Fibroblast of lung (primary cell): ENCODE measurements around the gene LRP5. TPM values are rescaled to one million over a fixed set of nuclear protein-coding genes. Genes with fewer than 3 reads are reported as not detected.

Source experiments
- DNase-seq, 2 donors: peaks; one replicate each; pipeline versions ENCODE4 v3.0.0 to v3.0.0-alpha.2; 2010; ENCODE audit warnings: low read depth in 2 of 2
- H2AFZ ChIP-seq: 2 replicates; pipeline ENCODE4 v1.5.1; 2012; ENCODE audit warnings: low read length, control low read depth, inconsistent platforms
- H3K27ac ChIP-seq: 2 replicates; pipeline ENCODE4 v1.5.1; 2011; ENCODE audit warnings: low read length, control low read depth; ENCODE audit not compliant: insufficient read depth
- H3K27me3 ChIP-seq: 2 replicates; pipeline ENCODE4 v1.5.1; 2011; ENCODE audit warnings: mild to moderate bottlenecking, low read length; ENCODE audit not compliant: control insufficient read depth, insufficient read depth
- H3K36me3 ChIP-seq: 2 replicates; pipeline ENCODE4 v1.5.1; 2011; ENCODE audit warnings: low read length; ENCODE audit not compliant: control insufficient read depth, insufficient read depth
- H3K4me1 ChIP-seq: 2 replicates; pipeline ENCODE4 v1.5.1; 2011; ENCODE audit warnings: low read length; ENCODE audit not compliant: control insufficient read depth, insufficient read depth; ENCODE audit errors: extremely low read depth
- H3K4me2 ChIP-seq: 2 replicates; pipeline ENCODE4 v1.5.1; 2011; ENCODE audit warnings: low read length, control low read depth; ENCODE audit not compliant: insufficient read depth; ENCODE audit errors: extremely low read depth
- H3K4me3 ChIP-seq, 4 experiments: fragments of 200-600 bp in 1 of 4; sonication (generic) in 1 of 4; replicated peaks in 1 of 4; 2 replicates each; pipeline ENCODE4 v1.5.1; 2011 to 2016; ENCODE audit warnings: low read length in 4 of 4, low read depth in 3 of 4, mild to moderate bottlenecking in 3 of 4, control low read depth in 2 of 4, inconsistent platforms in 1 of 4, mixed read lengths in 1 of 4; ENCODE audit not compliant: insufficient read depth in 1 of 4; ENCODE audit errors: control extremely low read depth in 1 of 4
- H3K79me2 ChIP-seq: 2 replicates; pipeline ENCODE4 v1.5.1; 2012; ENCODE audit warnings: mild to moderate bottlenecking, low read length, inconsistent platforms; ENCODE audit not compliant: control insufficient read depth, insufficient read depth
- H3K9ac ChIP-seq: 2 replicates; pipeline ENCODE4 v1.5.1; 2011; ENCODE audit warnings: mild to moderate bottlenecking, low read length, control low read depth; ENCODE audit not compliant: insufficient read depth
- H3K9me3 ChIP-seq: 2 replicates; pipeline ENCODE4 v1.5.1; 2012; ENCODE audit warnings: low read depth, low read length; ENCODE audit not compliant: control insufficient read depth, insufficient read depth
- H4K20me1 ChIP-seq: 2 replicates; pipeline ENCODE4 v1.5.1; 2011; ENCODE audit warnings: low read length; ENCODE audit not compliant: control insufficient read depth, insufficient read depth; ENCODE audit errors: extremely low read depth
- EZH2 ChIP-seq: IDR thresholded peaks from 2 replicates; pipeline ENCODE4 v1.5.1; 2012; ENCODE audit warnings: low read length, control low read depth, mild to moderate bottlenecking; ENCODE audit errors: missing control alignments
- polyA plus RNA-seq, 2 donors: library from polyadenylated mRNA; depleted of rRNA in 1 of 2; stranded (reverse) in 1 of 2; unstranded in 1 of 2; fragments of >200 nt; gene quantifications; 2 replicates each; pipeline ENCODE4 v1.2.1, GENCODE V29; 2011 to 2012; ENCODE audit warnings: missing spikeins in 1 of 2
- total RNA-seq: library from RNA; depleted of rRNA; stranded (reverse); fragments of >200 nt; gene quantifications from 2 replicates; pipeline ENCODE4 v1.2.1, GENCODE V29; 2014
- TF ChIP-seq, protein P1 (sequence below), 2 donors: IDR thresholded peaks in 1 of 2; conservative IDR thresholded peaks in 1 of 2; 1 replicate in 1 of 2; 2 replicates in 1 of 2; pipeline ENCODE4 v1.5.1; 2011 to 2012; ENCODE audit warnings: low read length in 2 of 2, control low read depth in 1 of 2, inconsistent platforms in 1 of 2, low read depth in 1 of 2, mild to moderate bottlenecking in 1 of 2

LRP5 gene
- total and polyA plus RNA-seq, 2 donors (not counting 1 experiment from before 2014, with no cell fraction given) = 3.8 to 22.0 TPM

DNA sequence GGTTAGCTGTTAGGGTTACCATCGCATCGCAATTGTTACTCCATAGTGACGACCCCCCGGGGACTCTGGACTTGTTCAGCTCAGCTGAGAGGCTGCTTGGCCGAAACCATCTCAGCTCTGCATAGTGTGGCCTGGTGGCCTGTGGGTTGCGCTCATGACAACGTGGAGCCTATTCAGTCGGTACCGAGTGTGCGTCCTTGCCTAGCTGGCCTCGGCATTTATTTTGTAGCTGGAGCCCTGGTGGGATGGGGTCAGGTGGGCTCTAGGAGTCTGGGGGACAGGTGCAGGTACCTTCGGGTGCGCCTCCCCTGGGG is 13.5 kb downstream of the LRP5 start:
- no peak overlapping the region for H3K4me2 ChIP-seq
- H3K4me3 ChIP-seq = no peak overlapping the region
- DNase-seq = no peak
- no peak overlapping the region for H3K9ac ChIP-seq
- no peaks in the 10 kb centered on the region for H3K9me3 ChIP-seq
- no peak overlapping the region for H3K27ac ChIP-seq
- H3K36me3 ChIP-seq = no peaks in the 10 kb centered on the region
- no peak overlapping the region for H2AFZ ChIP-seq
- no peaks in the 10 kb centered on the region for H3K27me3 ChIP-seq
- H4K20me1 ChIP-seq = no peaks in the 10 kb centered on the region
- H3K4me1 ChIP-seq = peaks cover 4% of the 10 kb centered on the region
- H3K79me2 ChIP-seq = no peaks in the 10 kb centered on the region
- TF ChIP-seq, protein P1, sequence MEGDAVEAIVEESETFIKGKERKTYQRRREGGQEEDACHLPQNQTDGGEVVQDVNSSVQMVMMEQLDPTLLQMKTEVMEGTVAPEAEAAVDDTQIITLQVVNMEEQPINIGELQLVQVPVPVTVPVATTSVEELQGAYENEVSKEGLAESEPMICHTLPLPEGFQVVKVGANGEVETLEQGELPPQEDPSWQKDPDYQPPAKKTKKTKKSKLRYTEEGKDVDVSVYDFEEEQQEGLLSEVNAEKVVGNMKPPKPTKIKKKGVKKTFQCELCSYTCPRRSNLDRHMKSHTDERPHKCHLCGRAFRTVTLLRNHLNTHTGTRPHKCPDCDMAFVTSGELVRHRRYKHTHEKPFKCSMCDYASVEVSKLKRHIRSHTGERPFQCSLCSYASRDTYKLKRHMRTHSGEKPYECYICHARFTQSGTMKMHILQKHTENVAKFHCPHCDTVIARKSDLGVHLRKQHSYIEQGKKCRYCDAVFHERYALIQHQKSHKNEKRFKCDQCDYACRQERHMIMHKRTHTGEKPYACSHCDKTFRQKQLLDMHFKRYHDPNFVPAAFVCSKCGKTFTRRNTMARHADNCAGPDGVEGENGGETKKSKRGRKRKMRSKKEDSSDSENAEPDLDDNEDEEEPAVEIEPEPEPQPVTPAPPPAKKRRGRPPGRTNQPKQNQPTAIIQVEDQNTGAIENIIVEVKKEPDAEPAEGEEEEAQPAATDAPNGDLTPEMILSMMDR (conservative IDR thresholded peaks at IDR 0.05 in 1 of 2, IDR thresholded peaks at IDR 0.05 in 1 of 2; ENCODE audit: low read depth in 1 of 2, low read length in 2 of 2) = no peak
- TF ChIP-seq EZH2 = no peak

DNA sequence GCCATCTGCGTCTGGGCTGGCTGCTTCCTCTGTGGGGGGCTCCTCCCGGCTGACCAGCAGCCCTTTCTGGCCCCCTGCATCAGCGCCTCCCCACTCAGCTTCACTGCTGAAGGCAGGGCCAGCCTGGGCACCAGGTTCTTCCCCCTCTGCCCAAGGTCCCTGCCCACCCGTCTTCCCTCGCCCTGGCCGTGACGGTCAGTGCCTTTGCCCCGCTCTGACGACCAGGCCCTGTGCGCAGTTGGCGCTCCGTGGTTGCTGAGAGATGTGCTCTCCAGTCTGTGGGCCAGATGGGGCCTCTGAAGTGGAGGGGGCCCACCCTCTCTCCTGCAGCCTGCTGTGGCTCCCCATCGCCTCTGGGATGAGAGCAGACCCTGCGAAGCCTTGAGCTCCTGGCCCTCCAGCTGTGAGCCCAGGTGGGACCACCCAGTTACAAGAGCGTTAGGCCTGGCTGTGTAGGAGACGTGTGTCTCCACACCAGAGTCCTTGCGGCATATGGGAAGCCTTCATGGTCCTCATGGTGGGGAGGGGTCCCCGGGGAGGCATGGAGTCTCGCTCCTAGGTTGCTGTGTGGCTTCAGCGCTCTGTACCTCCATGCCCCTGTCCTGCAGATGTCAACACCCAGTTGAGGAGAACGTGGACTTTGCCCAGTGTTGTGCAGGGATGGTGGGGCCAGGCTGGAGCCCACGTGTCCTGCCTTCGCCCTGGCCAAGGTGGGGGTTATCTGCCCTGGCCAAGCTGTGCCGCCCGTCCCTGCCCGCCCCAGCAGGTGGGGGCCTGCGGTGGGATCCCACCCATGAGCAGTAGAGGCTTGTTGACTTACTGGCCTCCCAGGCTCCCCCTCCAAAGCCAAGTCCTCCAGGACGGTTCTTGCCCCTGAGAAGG is 14.2 kb downstream of the LRP5 start:
- no peak overlapping the region for H3K27ac ChIP-seq
- H3K4me1 ChIP-seq = peaks cover 4% of the 10 kb centered on the region
- no peak for TF ChIP-seq EZH2
- TF ChIP-seq, protein P1 (conservative IDR thresholded peaks at IDR 0.05 in 1 of 2, IDR thresholded peaks at IDR 0.05 in 1 of 2; ENCODE audit: low read depth in 1 of 2, low read length in 2 of 2) = no peak
- no peak for DNase-seq
- no peaks in the 10 kb centered on the region for H3K79me2 ChIP-seq
- no peak overlapping the region for H2AFZ ChIP-seq
- no peaks in the 10 kb centered on the region for H3K9me3 ChIP-seq
- H4K20me1 ChIP-seq = no peaks in the 10 kb centered on the region
- no peak overlapping the region for H3K4me2 ChIP-seq
- H3K9ac ChIP-seq = no peak overlapping the region
- H3K4me3 ChIP-seq = no peak overlapping the region
- no peaks in the 10 kb centered on the region for H3K27me3 ChIP-seq
- no peaks in the 10 kb centered on the region for H3K36me3 ChIP-seq

DNA sequence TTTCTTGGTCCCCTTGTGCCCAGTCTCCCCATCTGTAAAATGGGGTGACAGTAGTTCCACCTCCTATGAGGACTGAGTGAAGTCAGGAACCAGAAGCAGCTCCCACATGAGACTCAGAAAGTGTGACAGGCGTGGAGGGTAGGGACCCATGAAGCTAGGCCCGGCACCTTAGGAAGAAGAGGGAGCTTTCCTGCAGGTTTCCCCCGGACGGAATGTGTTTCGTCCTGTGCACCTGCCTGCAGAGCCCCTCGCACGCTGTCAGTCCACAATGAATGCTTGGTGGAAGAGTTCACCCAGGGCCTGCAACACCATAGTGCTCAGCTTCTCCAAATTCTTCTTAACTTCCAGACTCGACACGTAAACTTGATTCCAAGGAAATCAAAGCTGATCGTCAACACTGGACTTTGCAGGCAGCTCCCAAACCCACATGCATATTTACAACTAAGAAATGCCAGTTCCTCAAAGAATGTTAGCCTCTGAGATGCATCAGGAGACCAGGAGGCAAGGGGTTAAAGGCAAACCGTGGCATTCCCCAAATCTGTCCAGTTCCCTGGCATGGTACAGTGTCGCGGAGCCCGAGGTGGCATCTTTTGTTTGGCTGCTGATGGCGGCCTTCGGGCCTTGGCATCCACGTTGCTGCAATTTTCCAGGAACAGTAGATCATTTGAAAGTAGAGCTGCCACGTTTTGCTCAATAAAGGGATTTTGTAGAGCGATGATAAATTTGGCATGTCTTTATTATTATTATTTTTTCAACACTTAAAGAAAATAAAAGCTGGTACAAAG is 15.4 kb downstream of the LRP5 start:
- Histone ChIP-seq H3K36me3 (no peaks in the 10 kb centered on the region), H4K20me1 (no peaks in the 10 kb centered on the region), H3K4me1 (peaks cover 4% of the 10 kb centered on the region), H3K9ac (no peak overlapping the region), H3K79me2 (no peaks in the 10 kb centered on the region), H3K27me3 (no peaks in the 10 kb centered on the region), H3K4me3 (no peak overlapping the region), H3K9me3 (no peaks in the 10 kb centered on the region), H3K27ac (no peak overlapping the region), H2AFZ (no peak overlapping the region), H3K4me2 (peak overlapping the region; percentile 25)
- no peak for TF ChIP-seq EZH2
- TF ChIP-seq, protein P1 (conservative IDR thresholded peaks at IDR 0.05 in 1 of 2, IDR thresholded peaks at IDR 0.05 in 1 of 2; ENCODE audit: low read depth in 1 of 2, low read length in 2 of 2) = no peak
- DNase-seq = no peak
